Ishikawa (cell line): ENCODE results near the gene SATB1.

ENCODE experiments used
- CEBPB ChIP-seq: IDR thresholded peaks from 2 replicates; pipeline ENCODE4 v1.6.1; 2012
- CREB1 ChIP-seq: IDR thresholded peaks from 2 replicates; pipeline ENCODE4 v1.6.1; 2012; ENCODE audit warnings: low read depth
- EGR1 ChIP-seq: IDR thresholded peaks from 2 replicates; pipeline ENCODE4 v1.6.1; 2012
- EP300 ChIP-seq: IDR thresholded peaks from 2 replicates; pipeline ENCODE4 v1.6.1; 2012; ENCODE audit warnings: borderline replicate concordance
- FOXM1 ChIP-seq: IDR thresholded peaks from 2 replicates; pipeline ENCODE4 v1.6.1; 2012; ENCODE audit warnings: low read depth, borderline replicate concordance
- RAD21 ChIP-seq: IDR thresholded peaks from 2 replicates; pipeline ENCODE4 v1.6.1; 2012; ENCODE audit warnings: low read depth
- TAF1 ChIP-seq: IDR thresholded peaks from 2 replicates; pipeline ENCODE4 v1.6.1; 2012; ENCODE audit warnings: low read depth, mild to moderate bottlenecking
- TCF12 ChIP-seq: IDR thresholded peaks from 2 replicates; pipeline ENCODE4 v1.6.1; 2012; ENCODE audit warnings: low read depth
- TEAD4 ChIP-seq: IDR thresholded peaks from 2 replicates; pipeline ENCODE4 v1.6.1; 2012
- YY1 ChIP-seq: IDR thresholded peaks from 2 replicates; pipeline ENCODE4 v1.6.1; 2012; ENCODE audit warnings: low read depth
- ZBTB7A ChIP-seq: IDR thresholded peaks from 2 replicates; pipeline ENCODE4 v1.6.1; 2012; ENCODE audit warnings: low read depth
- TF ChIP-seq, protein P1 (sequence below): IDR thresholded peaks from 2 replicates; pipeline ENCODE4 v1.6.1; 2012
- TF ChIP-seq, protein P2 (sequence below): IDR thresholded peaks from 2 replicates; pipeline ENCODE4 v1.6.1; 2012
- TF ChIP-seq, protein P3 (sequence below): IDR thresholded peaks from 2 replicates; pipeline ENCODE4 v1.6.1; 2012; ENCODE audit warnings: low read depth, mild to moderate bottlenecking

DNA sequence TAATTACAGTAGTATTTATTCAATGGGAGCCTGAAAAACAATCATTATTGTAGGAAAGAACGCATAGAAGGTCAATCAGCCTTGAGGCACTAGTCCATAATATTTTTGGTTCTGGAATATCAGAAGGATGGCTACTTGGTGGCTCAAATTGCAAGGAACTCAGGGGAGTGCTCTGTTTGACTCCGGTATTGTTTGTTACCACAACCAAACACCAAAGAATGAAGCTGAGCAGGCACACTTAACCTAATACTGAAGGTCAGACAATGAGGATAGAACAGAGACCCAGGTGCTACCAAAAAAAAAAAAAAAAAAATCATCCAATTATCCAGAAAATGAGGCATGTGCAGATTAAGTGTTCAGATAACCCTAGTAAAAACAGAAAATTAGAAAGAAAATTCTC lies 11.1 kb upstream of the SATB1 start:
- TF ChIP-seq CEBPB (no peak), EP300 (no peak), TAF1 (no peak), ZBTB7A (no peak), FOXM1 (no peak), RAD21 (no peak), EGR1 (no peak), YY1 (no peak), TCF12 (no peak), TEAD4 (no peak), CREB1 (no peak)
- TF ChIP-seq, protein P1, sequence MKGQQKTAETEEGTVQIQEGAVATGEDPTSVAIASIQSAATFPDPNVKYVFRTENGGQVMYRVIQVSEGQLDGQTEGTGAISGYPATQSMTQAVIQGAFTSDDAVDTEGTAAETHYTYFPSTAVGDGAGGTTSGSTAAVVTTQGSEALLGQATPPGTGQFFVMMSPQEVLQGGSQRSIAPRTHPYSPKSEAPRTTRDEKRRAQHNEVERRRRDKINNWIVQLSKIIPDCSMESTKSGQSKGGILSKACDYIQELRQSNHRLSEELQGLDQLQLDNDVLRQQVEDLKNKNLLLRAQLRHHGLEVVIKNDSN = no peak
- TF ChIP-seq, protein P2, sequence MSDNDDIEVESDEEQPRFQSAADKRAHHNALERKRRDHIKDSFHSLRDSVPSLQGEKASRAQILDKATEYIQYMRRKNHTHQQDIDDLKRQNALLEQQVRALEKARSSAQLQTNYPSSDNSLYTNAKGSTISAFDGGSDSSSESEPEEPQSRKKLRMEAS = no peak
- TF ChIP-seq, protein P3, sequence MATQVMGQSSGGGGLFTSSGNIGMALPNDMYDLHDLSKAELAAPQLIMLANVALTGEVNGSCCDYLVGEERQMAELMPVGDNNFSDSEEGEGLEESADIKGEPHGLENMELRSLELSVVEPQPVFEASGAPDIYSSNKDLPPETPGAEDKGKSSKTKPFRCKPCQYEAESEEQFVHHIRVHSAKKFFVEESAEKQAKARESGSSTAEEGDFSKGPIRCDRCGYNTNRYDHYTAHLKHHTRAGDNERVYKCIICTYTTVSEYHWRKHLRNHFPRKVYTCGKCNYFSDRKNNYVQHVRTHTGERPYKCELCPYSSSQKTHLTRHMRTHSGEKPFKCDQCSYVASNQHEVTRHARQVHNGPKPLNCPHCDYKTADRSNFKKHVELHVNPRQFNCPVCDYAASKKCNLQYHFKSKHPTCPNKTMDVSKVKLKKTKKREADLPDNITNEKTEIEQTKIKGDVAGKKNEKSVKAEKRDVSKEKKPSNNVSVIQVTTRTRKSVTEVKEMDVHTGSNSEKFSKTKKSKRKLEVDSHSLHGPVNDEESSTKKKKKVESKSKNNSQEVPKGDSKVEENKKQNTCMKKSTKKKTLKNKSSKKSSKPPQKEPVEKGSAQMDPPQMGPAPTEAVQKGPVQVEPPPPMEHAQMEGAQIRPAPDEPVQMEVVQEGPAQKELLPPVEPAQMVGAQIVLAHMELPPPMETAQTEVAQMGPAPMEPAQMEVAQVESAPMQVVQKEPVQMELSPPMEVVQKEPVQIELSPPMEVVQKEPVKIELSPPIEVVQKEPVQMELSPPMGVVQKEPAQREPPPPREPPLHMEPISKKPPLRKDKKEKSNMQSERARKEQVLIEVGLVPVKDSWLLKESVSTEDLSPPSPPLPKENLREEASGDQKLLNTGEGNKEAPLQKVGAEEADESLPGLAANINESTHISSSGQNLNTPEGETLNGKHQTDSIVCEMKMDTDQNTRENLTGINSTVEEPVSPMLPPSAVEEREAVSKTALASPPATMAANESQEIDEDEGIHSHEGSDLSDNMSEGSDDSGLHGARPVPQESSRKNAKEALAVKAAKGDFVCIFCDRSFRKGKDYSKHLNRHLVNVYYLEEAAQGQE = no peak
